Activated CD8-positive, alpha-beta memory T cell treated with anti-CD3 and anti-CD28 coated beads for 4 hours (primary cell): ENCODE measurements around the gene TTC39A.

ENCODE experiments used
- DNase-seq, 2 donors: peaks; one replicate each; pipeline ENCODE4 v3.0.0-alpha.2; 2020; ENCODE audit warnings: low read depth in 2 of 2

The TTC39A gene

GRCh38 chr1:51330331-51331201 is at the start of gene TTC39A:
TSS of gene TTC39A (minus strand) at chr1:51330562. CDS start at chr1:51330477, 85 bp downstream.
- no peak for DNase-seq

GRCh38 chr1:51378871-51379270 is 48.5 kb upstream of the TTC39A start:
- no peak for DNase-seq

DNA sequence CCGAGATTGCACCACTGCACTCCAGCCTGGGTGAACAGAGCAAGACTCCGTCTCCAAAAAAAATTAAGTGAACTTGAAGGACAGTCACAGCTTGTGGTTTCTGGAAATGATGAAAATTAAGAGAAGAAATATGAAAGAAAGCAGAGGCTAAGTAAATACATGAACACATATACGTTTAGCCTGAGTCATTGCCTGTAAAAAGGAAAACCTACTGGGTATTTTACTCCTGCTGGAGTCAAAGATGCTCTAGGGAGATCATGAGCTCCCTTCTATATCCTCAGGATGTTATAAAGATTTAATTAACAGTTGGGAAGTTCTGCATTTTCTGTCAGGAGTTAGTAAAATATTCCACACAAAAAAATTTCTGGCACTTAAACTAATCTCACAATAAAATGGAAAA is 43.5 kb upstream of the TTC39A start:
- no peak for DNase-seq

DNA sequence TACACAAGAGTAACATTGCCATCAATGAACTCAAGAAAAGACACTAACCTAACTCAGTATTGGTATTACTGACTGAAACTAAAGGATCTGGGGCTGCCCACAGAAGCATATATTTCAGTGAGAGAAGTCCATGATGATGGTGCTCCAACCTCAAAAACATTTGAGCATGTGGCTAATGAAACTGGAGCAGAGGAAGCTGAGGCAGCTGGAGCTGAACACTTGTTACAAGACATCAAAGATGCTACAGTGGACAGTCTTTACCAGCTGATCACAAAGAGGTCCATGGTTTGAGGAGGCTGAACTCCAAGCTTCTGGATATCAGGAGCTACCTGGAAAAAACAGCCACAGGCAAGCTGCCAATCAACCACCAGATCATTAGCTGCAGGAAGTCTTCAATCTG is 42.2 kb upstream of the TTC39A start:
- DNase-seq = no peak

DNA sequence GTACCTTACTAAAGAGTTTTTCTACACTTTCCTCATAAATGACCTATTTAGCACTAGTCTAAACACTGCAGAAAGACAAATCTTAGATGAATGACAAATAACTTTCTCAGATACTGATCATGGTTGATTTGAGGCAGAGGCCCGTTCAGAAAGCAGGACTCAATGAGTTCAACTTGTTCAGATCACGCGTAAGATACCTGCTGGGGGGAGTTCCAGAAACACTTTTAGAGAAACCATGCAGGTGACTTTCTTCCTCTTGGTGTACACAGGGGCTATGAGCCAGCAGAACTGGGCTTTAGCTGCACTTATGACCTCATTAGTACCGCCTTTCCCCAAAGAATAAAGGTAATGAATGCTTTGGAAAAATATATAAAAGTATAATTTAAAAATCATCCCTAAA is 38.8 kb upstream of the TTC39A start:
- DNase-seq = no peak

DNA sequence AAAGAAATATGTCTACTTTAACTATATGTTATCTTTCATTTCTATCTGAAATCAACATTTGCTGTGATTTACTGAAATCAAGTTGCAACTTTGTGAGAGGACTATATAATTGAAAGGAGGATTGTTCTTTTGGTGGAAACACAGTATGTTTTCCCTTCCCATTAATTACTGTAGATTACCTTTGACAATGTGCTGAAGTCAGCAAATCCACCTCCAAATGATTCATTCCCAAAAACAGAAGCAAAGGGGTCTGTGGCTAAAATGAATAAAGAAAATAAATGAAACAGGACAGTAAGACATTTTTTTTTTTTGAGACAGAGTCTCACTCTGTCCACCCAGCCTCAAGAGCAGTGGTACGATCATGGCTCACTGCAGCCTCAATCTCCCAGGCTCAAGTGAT is 35.4 kb upstream of the TTC39A start:
- DNase-seq = no peak

DNA sequence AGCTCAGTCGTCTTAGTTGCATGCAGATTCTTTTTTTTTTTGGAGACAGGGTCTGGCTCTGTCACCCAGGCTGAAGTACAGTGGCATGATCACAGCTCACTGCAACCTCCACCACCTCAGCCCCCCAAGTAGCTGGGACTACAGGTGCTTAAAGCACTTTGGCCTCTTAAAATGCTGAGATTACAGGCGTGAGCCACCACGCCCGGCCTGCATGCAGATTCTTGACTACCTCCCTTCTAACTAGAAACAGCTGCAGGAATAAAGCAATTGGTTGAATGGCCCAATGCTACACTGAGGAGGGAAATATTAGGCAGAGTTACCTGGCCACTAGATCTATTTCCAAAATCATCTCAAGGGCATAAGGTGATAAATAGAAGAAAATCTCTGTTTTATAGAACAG is 29.5 kb upstream of the TTC39A start:
- no peak for DNase-seq

DNA sequence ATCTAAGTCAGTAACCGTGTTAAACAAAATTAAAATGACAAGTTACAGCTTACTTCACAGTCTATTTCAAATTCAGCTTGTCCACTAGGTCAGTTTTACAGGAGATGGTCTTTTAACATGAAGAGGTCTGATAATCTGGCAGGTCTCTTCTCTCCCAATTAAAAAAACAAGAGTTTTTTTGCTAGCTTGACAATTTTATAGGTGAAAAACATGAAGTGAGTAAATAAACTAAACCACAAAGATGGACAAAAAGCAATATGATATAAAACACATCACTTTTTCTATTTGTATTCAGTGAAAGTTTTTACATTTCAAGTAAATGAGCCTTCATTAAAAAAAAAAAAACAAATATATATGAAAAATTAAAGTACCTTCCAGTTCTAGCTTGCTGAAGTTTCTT is 25.0 kb upstream of the TTC39A start:
- DNase-seq = no peak

DNA sequence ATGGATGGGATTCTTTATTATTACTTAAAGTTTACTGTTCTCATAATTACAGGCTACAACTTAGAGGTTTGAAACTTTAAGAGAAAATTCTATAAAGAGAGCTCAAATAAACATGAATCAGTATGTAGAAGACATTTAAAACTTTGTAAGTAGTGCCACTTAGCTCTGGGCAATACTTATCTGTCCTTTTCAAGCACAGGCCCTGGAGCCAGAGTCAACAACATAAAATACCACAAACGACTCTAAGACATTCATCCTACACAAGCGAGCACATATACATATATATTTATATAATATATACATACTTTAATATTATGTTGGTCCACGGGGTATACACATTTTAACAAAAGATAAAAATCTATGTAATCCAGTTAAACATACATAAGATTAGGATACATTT is 24.1 kb upstream of the TTC39A start:
- DNase-seq = no peak

GRCh38 chr1:51351907-51352306 is 21.5 kb upstream of the TTC39A start:
- no peak for DNase-seq

- no peak for DNase-seq
Observed at GRCh38 chr1:51349862-51350261, 19.5 kb upstream of the TTC39A start.

GRCh38 chr1:51348147-51348527 is 17.8 kb upstream of the TTC39A start:
- no peak for DNase-seq

- no peak for DNase-seq
Observed at GRCh38 chr1:51347398-51348146, 17.2 kb upstream of the TTC39A start.

- no peak for DNase-seq
Observed at GRCh38 chr1:51346086-51346942, 16.0 kb upstream of the TTC39A start.

- no peak for DNase-seq
Observed at GRCh38 chr1:51345300-51345687, 14.9 kb upstream of the TTC39A start.

DNA sequence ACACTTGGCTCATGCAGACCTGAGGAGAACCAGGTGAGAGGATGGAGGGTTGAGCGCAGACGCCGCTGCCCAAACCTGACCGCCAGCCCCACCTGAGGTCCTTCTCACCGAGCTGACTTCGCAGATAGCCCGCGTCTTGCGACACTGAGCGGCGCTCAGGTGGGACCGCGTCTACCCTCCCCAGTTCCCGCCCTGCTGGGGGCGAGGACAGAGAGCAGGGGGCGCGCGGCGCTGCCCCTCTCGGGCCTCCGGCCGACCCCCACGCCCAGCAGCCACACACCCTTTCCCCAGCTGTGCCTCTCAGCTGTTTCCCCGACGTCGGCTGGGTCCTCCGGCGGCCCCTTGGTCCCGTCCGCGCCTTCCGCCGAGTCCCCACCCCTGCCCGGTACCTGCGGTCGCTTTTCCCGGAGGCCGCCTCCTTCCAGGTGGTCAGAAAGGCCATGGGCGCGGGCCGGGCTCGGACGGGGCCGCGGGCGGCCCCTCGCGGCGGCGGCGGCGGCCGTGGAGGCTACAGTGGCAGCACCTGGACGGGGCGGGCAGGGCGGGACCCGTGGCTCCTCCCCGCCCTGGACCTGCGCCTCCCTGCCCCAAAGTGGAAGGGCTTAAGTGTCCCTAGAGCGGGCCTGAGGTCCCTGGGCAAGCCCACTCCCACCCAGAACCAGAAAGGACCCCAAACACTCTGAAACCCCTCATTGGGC is 14.4 kb upstream of the TTC39A start:
- no peak for DNase-seq

- DNase-seq = no peak
Observed at GRCh38 chr1:51344276-51344601, 13.9 kb upstream of the TTC39A start.

DNA sequence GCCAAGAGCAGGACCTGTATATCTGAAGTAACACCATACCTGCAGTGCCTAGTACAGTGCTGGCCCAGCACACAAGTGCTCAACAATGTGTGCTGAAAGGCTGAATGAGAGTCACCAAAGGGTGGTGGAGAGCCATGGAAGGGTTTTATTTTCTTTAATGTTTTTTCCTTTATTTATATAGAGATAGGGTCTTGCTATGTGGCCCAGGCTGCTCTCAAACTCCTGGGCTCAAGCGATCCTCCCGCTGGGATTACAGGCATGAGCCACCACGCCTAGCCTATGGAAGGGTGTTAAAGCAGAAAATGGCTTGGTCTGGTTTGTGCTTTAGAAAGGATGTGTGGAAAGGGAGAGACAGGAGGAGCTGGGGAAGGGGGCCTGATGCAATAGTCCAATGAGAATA is 13.3 kb upstream of the TTC39A start:
- DNase-seq = no peak

GRCh38 chr1:51342591-51343206 is 12.3 kb upstream of the TTC39A start:
- DNase-seq = no peak

DNA sequence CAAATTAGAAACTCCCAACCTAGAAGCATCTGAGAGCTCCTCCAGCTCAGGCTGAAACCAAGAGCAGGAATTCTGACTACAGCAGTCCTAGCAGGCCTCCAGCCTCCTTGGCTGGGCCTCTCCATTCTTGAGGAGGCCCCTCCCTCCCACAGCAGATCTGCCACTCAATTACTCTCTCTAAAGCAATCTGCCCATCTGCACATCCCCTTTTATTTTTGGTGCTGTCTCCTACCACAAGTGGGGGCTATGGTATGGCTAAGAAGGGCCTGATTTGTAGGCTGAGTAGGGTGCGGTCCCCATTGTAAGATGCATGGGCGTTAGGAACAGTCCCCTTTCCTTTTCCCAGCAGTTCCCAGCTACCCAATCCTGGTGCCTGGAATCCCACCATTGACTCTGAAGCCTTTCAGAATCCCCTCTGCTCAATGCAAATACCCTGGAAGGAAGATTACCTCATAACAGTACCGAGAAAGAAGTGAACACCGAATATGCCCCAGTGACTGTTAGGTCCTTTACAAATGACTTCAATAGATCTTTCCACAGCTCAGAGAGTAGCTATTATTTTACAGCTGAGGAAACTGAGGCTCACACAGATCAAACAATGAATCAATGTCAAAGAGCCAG is 11.6 kb upstream of the TTC39A start:
- no peak for DNase-seq

- DNase-seq = no peak
Observed at GRCh38 chr1:51340380-51340779, 10.0 kb upstream of the TTC39A start.
